B cell (primary cell): Measurements from ENCODE around the gene CCDC88B. TPM values are rescaled to one million over a fixed set of nuclear protein-coding genes. Genes with fewer than 3 reads are reported as not detected.

ENCODE experiments used
- ATAC-seq: fragments of 200-7000 bp; cut with Tn5 transposase; one replicate; pipeline ENCODE4 v1.10.0; 2021; ENCODE audit warnings: low read depth, mild to moderate bottlenecking, moderate number of reproducible peaks, moderate library complexity
- CTCF ChIA-PET: fragments of 350-600 bp; sonication (Branson Sonifier 250); formaldehyde crosslinking; loops from one replicate; lab custom pipeline; 2021; ENCODE audit warnings: antibody characterized with exemption, inconsistent platforms; lab: Charles Lee
- POLR2A ChIA-PET: fragments of 350-600 bp; sonication (Branson Sonifier 250); formaldehyde crosslinking; loops from one replicate; lab custom pipeline; 2021; ENCODE audit warnings: antibody characterized with exemption; lab: Charles Lee
- DNase-seq: peaks from one replicate; pipeline ENCODE4 v3.0.0; 2013
- H2AFZ ChIP-seq: 2 replicates; pipeline ENCODE4 v1.6.1; 2012; ENCODE audit warnings: mild to moderate bottlenecking, low read depth, low read length; ENCODE audit not compliant: insufficient read depth, poor library complexity, severe bottlenecking
- H3K27ac ChIP-seq, 2 donors: 1 replicate in 1 of 2; 2 replicates in 1 of 2; pipeline ENCODE4 v1.5.1; 2012 to 2013; ENCODE audit warnings: low read length in 2 of 2, mild to moderate bottlenecking in 2 of 2, moderate library complexity in 1 of 2
- H3K27me3 ChIP-seq, 4 experiments: fragments of 200-600 bp in 1 of 4; sonication (generic) in 1 of 4; replicated peaks in 1 of 4; 1 replicate in 2 of 4; 2 replicates in 2 of 4; pipeline versions ENCODE4 v1.6.1 to v1.7.0; 2013 to 2016; ENCODE audit warnings: low read length in 3 of 4, mild to moderate bottlenecking in 2 of 4, mixed read lengths in 1 of 4, moderate library complexity in 1 of 4; ENCODE audit not compliant: insufficient read depth in 4 of 4, control insufficient read depth in 3 of 4; ENCODE audit errors: control extremely low read depth in 1 of 4
- H3K36me3 ChIP-seq, 2 experiments: replicated peaks in 1 of 2; 1 replicate in 1 of 2; 2 replicates in 1 of 2; pipeline versions ENCODE4 v1.6.1 to v1.7.1; 2013; ENCODE audit warnings: low read length in 1 of 2; ENCODE audit not compliant: insufficient read depth in 2 of 2, control insufficient read depth in 1 of 2; ENCODE audit errors: control extremely low read depth in 1 of 2, extremely low read depth in 1 of 2
- H3K4me1 ChIP-seq, 2 donors: fragments of 200-600 bp in 1 of 2; sonication (generic) in 1 of 2; 1 replicate in 1 of 2; 2 replicates in 1 of 2; pipeline versions ENCODE4 v1.5.1 to v1.6.1; 2013 to 2017; ENCODE audit warnings: low read length in 2 of 2; ENCODE audit not compliant: control insufficient read depth in 2 of 2, insufficient read depth in 2 of 2
- H3K4me2 ChIP-seq: replicated peaks from 2 replicates; pipeline ENCODE3; 2012; ENCODE audit warnings: mild to moderate bottlenecking, low read depth, low read length; ENCODE audit not compliant: poor library complexity, severe bottlenecking
- H3K4me3 ChIP-seq, 5 experiments: fragments of 200-600 bp in 1 of 5; sonication (generic) in 1 of 5; 1 replicate in 3 of 5; 2 replicates in 2 of 5; pipeline versions ENCODE4 v1.5.1 to v1.7.0; 2011 to 2016; ENCODE audit warnings: low read length in 4 of 5, mild to moderate bottlenecking in 4 of 5, low read depth in 2 of 5, control low read depth in 1 of 5, moderate library complexity in 1 of 5; ENCODE audit not compliant: insufficient read depth in 1 of 5; ENCODE audit errors: control extremely low read depth in 1 of 5, extremely low read depth in 1 of 5
- H3K79me2 ChIP-seq: fragments of 200-600 bp; sonication (generic); one replicate; pipeline ENCODE4 v1.6.0; 2016; ENCODE audit warnings: low read length; ENCODE audit not compliant: control insufficient read depth, insufficient read depth
- H3K9ac ChIP-seq: fragments of 200-600 bp; sonication (generic); 2 replicates; pipeline ENCODE4 v1.6.1; 2017; ENCODE audit warnings: mild to moderate bottlenecking, low read length, moderate library complexity
- H3K9me3 ChIP-seq, 3 donors: one replicate each; pipeline versions ENCODE4 v1.6.1 to v1.7.1; 2013; ENCODE audit warnings: low read length in 2 of 3; ENCODE audit not compliant: control insufficient read depth in 2 of 3, insufficient read depth in 1 of 3; ENCODE audit errors: control extremely low read depth in 1 of 3
- H4K20me1 ChIP-seq: 2 replicates; pipeline ENCODE4 v1.6.0; 2012; ENCODE audit warnings: mild to moderate bottlenecking, low read length; ENCODE audit not compliant: insufficient read depth, control insufficient read depth, poor library complexity, severe bottlenecking
- H3K27ac Mint-ChIP-seq: one replicate; pipeline ENCODE4 v1.8.0; 2021; ENCODE audit warnings: mixed read lengths
- H3K27me3 Mint-ChIP-seq: one replicate; pipeline ENCODE4 v1.8.0; 2021; ENCODE audit warnings: mixed read lengths
- H3K4me1 Mint-ChIP-seq: one replicate; pipeline ENCODE4 v1.8.0; 2021; ENCODE audit warnings: mixed read lengths
- H3K4me3 Mint-ChIP-seq: one replicate; pipeline ENCODE4 v1.8.0; 2021; ENCODE audit warnings: mixed read lengths
- H3K9me3 Mint-ChIP-seq: one replicate; pipeline ENCODE4 v1.8.0; 2022; ENCODE audit warnings: mixed read lengths; ENCODE audit not compliant: insufficient read depth
- EZH2 ChIP-seq: IDR thresholded peaks from 2 replicates; pipeline ENCODE4 v1.6.1; 2012; ENCODE audit warnings: borderline replicate concordance, low read depth, mild to moderate bottlenecking, moderate library complexity, low read length; ENCODE audit not compliant: insufficient read depth, poor library complexity, severe bottlenecking
- WGBS: methylation state at CpG from one replicate; pipeline ENCODE4 v1.1.5; 2013; ENCODE audit warnings: missing lambda C conversion rate; ENCODE audit not compliant: insufficient coverage; 5-methylcytosine and 5-hydroxymethylcytosine counted together
- intact Hi-C: fragments of 100-400 bp; cut with micrococcal nuclease; formaldehyde crosslinking; loops from one replicate; pipeline ENCODE4 v1.10.0; 2022
- polyA plus RNA-seq: library from polyadenylated mRNA; depleted of rRNA; stranded (reverse); fragments of >200 nt; gene quantifications from 2 replicates; pipeline ENCODE4 v1.2.3, GENCODE V29; 2012
- total RNA-seq, 2 donors: library from RNA; stranded (reverse); fragments of 120-200 nt in 1 of 2; gene quantifications; 1 replicate in 1 of 2; 2 replicates in 1 of 2; pipeline versions ENCODE4 v1.2.3 to v1.2.4, GENCODE V29; 2013 to 2022
- TF ChIP-seq, protein P1 (sequence below): fragments of 200-600 bp; IDR thresholded peaks from one replicate; pipeline ENCODE4 v1.8.0; 2022; ENCODE audit warnings: antibody characterized with exemption, mild to moderate bottlenecking

CCDC88B gene
- total and polyA plus RNA-seq, 2 donors (not counting 1 experiment from before 2014, with no cell fraction given), result 172 to 208 TPM

GRCh38 chr11:64305691-64306562 is 34.1 kb upstream of the CCDC88B start:
- Histone ChIP-seq H3K79me2 (peaks cover 34% of the 10 kb centered on the region), H2AFZ (peak overlapping the region; percentile 77), H3K4me2 (peak overlapping the region; percentile 76), H3K4me3 (peak overlapping the region; percentile 56 to 87 (median 79)), H4K20me1 (peaks cover 19% of the 10 kb centered on the region), H3K27me3 (peaks cover 0 to 18% (median 4%) of the 10 kb centered on the region in 4 experiments), H3K36me3 (peaks cover 0 to 9% of the 10 kb centered on the region in 2 experiments), H3K27ac (peak overlapping the region; percentile 54 to 66), H3K9me3 (peaks cover 0 to 7% (median 0%) of the 10 kb centered on the region in 3 donors), H3K4me1 (peaks cover 12 to 33% of the 10 kb centered on the region in 2 donors), H3K9ac (peak overlapping the region; percentile 84)
- DNase-seq, result peak; percentile 84
- H3K9me3 Mint-ChIP-seq, result no peaks in the 10 kb centered on the region
- intact Hi-C loops, result loop anchor here (1.0 to 10.0 kb wide), 8 partner anchors 11 to 471 kb away; partner anchors contain the start of genes CCDC88B, DNAJC4, FKBP2 and GPR137
- H3K27me3 Mint-ChIP-seq, result peaks cover 2% of the 10 kb centered on the region
- ChIA-PET CTCF (interaction anchor here (2.2 to 5.8 kb wide), 8 partner anchors 11 to 101 kb away, joined by 6 to 243 read pairs (median 29); partner anchors contain the start of genes CCDC88B, FERMT3, PPP1R14B and PRDX5), POLR2A (interaction anchor here (0.6 to 3.5 kb wide), 8 partner anchors 12 to 1698 kb away, joined by 3 to 21 read pairs (median 8); partner anchors contain the start of genes CCDC88B, FERMT3, FKBP2 and PRDX5)
- peak overlapping the region; percentile 98 for H3K4me3 Mint-ChIP-seq
- peak; percentile 17 for ATAC-seq
- TF ChIP-seq, protein P1, sequence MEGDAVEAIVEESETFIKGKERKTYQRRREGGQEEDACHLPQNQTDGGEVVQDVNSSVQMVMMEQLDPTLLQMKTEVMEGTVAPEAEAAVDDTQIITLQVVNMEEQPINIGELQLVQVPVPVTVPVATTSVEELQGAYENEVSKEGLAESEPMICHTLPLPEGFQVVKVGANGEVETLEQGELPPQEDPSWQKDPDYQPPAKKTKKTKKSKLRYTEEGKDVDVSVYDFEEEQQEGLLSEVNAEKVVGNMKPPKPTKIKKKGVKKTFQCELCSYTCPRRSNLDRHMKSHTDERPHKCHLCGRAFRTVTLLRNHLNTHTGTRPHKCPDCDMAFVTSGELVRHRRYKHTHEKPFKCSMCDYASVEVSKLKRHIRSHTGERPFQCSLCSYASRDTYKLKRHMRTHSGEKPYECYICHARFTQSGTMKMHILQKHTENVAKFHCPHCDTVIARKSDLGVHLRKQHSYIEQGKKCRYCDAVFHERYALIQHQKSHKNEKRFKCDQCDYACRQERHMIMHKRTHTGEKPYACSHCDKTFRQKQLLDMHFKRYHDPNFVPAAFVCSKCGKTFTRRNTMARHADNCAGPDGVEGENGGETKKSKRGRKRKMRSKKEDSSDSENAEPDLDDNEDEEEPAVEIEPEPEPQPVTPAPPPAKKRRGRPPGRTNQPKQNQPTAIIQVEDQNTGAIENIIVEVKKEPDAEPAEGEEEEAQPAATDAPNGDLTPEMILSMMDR, result peak; percentile 39
- TF ChIP-seq EZH2, result no peak
- H3K27ac Mint-ChIP-seq, result peak overlapping the region; percentile 95
- WGBS, result under 1% methylated on average over 59 of the region's 71 CpGs
- peaks cover 21% of the 10 kb centered on the region for H3K4me1 Mint-ChIP-seq
